ENCODE data around the gene ZCCHC2. TPM values are rescaled to one million over a fixed set of nuclear protein-coding genes. Genes with fewer than 3 reads are reported as not detected.

The ZCCHC2 gene
- total and polyA plus RNA-seq, 9 of the 15 experiments (the other 6 are each of a cell fraction or from before 2014, with no cell fraction given): 1.0 to 9.2 (median 6.0) TPM

DNA sequence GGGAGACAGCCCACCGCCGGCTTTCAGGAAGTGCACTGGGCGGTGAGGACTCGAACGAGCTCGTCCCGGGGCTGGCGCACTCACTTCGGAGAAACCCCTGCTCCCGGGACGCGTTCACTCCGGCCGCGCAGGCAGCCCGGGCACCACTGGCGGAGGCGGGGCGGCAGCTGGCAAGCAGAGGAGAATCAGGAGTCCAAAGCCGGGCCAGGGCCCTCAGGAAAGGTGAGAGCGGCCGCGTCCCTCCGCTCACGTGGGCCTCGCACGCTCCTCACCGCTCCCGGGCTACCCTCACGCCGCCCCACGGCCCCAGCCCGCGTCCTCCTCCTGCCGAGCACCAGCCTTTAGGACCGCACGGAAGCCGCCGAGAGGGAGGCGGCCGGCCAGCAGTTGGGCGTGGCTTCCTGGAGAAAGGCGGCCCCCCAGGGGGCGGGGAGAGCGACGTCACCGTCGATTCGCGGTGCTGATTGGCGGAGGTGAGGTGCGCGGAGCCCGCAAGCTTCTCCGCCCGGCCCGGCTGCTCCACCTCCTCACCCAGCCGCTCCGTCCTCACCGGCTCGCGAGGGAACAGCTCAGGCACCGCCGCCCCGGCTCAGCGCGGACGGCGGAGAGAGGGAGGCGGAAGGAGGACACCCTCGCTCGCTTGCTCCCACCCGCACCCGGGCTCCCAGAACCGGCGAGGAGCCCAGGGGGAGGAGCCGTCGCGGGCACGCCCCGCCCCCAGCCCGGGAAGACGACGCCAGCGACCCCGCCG is at the start of gene ZCCHC2 (continued):
- no peak for TF ChIP-seq ATF6 (CRISPR knock-in tag; IDR thresholded peaks at IDR 0.05)
- TF ChIP-seq ARID2 (IDR thresholded peaks at IDR 0.05): no peak
- no peak for TF ChIP-seq KAT8 (IDR thresholded peaks at IDR 0.05; ENCODE audit: low read depth)
- TF ChIP-seq KLF6 (CRISPR knock-in tag; IDR thresholded peaks at IDR 0.05; ENCODE audit: borderline replicate concordance): no peak
- no peak for TF ChIP-seq ZNF224 (CRISPR knock-in tag; IDR thresholded peaks at IDR 0.05)
- peak; percentile 59 for TF ChIP-seq PHF20 (IDR thresholded peaks at IDR 0.05; ENCODE audit: partially characterized antibody)
- TF ChIP-seq SREBF1 (IDR thresholded peaks at IDR 0.05; ENCODE audit: borderline replicate concordance, low read depth, low read length): no peak
- TF ChIP-seq POLR2AphosphoS2 (IDR thresholded peaks at IDR 0.05; ENCODE audit: low read length): no peak
- no peak for TF ChIP-seq CAMTA2 (CRISPR knock-in tag; conservative IDR thresholded peaks at IDR 0.05)
- TF ChIP-seq ZNF232 (CRISPR knock-in tag; IDR thresholded peaks at IDR 0.05): no peak
- TF ChIP-seq HEY1 (CRISPR knock-in tag; IDR thresholded peaks at IDR 0.05; ENCODE audit: borderline replicate concordance): no peak
- TF ChIP-seq HOXB6 (CRISPR knock-in tag; IDR thresholded peaks at IDR 0.05; ENCODE audit: borderline replicate concordance): no peak
- peak; percentile 92 for TF ChIP-seq TOE1 (IDR thresholded peaks at IDR 0.05; ENCODE audit: borderline replicate concordance)
- TF ChIP-seq TOE1 (CRISPR knock-in tag; IDR thresholded peaks at IDR 0.05; ENCODE audit: borderline replicate concordance, low read depth): no peak
- TF ChIP-seq, protein P1, sequence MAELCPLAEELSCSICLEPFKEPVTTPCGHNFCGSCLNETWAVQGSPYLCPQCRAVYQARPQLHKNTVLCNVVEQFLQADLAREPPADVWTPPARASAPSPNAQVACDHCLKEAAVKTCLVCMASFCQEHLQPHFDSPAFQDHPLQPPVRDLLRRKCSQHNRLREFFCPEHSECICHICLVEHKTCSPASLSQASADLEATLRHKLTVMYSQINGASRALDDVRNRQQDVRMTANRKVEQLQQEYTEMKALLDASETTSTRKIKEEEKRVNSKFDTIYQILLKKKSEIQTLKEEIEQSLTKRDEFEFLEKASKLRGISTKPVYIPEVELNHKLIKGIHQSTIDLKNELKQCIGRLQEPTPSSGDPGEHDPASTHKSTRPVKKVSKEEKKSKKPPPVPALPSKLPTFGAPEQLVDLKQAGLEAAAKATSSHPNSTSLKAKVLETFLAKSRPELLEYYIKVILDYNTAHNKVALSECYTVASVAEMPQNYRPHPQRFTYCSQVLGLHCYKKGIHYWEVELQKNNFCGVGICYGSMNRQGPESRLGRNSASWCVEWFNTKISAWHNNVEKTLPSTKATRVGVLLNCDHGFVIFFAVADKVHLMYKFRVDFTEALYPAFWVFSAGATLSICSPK (IDR thresholded peaks at IDR 0.05; ENCODE audit: borderline replicate concordance): no peak
- TF ChIP-seq NRF1 (conservative IDR thresholded peaks at IDR 0.05 in 1 of 2, IDR thresholded peaks at IDR 0.05 in 1 of 2): peak; percentile 75
- TF ChIP-seq, protein P2, sequence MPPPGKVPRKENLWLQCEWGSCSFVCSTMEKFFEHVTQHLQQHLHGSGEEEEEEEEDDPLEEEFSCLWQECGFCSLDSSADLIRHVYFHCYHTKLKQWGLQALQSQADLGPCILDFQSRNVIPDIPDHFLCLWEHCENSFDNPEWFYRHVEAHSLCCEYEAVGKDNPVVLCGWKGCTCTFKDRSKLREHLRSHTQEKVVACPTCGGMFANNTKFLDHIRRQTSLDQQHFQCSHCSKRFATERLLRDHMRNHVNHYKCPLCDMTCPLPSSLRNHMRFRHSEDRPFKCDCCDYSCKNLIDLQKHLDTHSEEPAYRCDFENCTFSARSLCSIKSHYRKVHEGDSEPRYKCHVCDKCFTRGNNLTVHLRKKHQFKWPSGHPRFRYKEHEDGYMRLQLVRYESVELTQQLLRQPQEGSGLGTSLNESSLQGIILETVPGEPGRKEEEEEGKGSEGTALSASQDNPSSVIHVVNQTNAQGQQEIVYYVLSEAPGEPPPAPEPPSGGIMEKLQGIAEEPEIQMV (tag; conservative IDR thresholded peaks at IDR 0.05; ENCODE audit: low read depth): no peak
- TF ChIP-seq ZNF253 (CRISPR knock-in tag; conservative IDR thresholded peaks at IDR 0.05): no peak
- TF ChIP-seq KLF1 (tag; IDR thresholded peaks at IDR 0.05): no peak; the same call in none of the 2 replicates
- TF ChIP-seq ZNF197 (CRISPR knock-in tag; IDR thresholded peaks at IDR 0.05; ENCODE audit: low read depth): no peak
- TF ChIP-seq, protein P3, sequence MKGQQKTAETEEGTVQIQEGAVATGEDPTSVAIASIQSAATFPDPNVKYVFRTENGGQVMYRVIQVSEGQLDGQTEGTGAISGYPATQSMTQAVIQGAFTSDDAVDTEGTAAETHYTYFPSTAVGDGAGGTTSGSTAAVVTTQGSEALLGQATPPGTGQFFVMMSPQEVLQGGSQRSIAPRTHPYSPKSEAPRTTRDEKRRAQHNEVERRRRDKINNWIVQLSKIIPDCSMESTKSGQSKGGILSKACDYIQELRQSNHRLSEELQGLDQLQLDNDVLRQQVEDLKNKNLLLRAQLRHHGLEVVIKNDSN (CRISPR knock-in tag; IDR thresholded peaks at IDR 0.05): peak; percentile 59; the same call in 1 of the 2 replicates
- peak; percentile 74 for TF ChIP-seq BCOR (IDR thresholded peaks at IDR 0.05)
- no peak for TF ChIP-seq PHTF2 (CRISPR knock-in tag; IDR thresholded peaks at IDR 0.05)
- peak; percentile 55; the same call in 1 of the 2 replicates for TF ChIP-seq POLR2AphosphoS5 (IDR thresholded peaks at IDR 0.05; ENCODE audit: control insufficient read depth, insufficient read depth, low read depth, low read length)

Data from K562 (cell line).